ENCODE measurements around the gene PLEKHM3.

Gene PLEKHM3

GRCh38 chr2:207995887-207996286 lies 29.4 kb downstream of the PLEKHM3 start:
- Histone ChIP-seq H3K4me1 (ENCODE audit: control insufficient read depth in 5 of 5, insufficient read depth in 5 of 5, low read length in 5 of 5) (peaks cover 0 to 38% (median 10%) of the 10 kb centered on the region in 5 donors), H3K27ac (ENCODE audit: low read depth, low read length) (no peak overlapping the region), H3K9ac (ENCODE audit: low read length in 5 of 5) (no peak overlapping the region), H3K9me3 (ENCODE audit: control insufficient read depth in 5 of 5, low read length in 5 of 5) (no peaks in the 10 kb centered on the region), H3K36me3 (ENCODE audit: control insufficient read depth in 5 of 5, insufficient read depth in 5 of 5, low read length in 5 of 5) (peaks cover 7 to 15% (median 13%) of the 10 kb centered on the region in 5 donors), H3K27me3 (ENCODE audit: control insufficient read depth in 5 of 5, insufficient read depth in 4 of 5, low read length in 5 of 5) (no peaks in the 10 kb centered on the region), H3K4me3 (ENCODE audit: low read depth in 1 of 5, low read length in 5 of 5) (no peak overlapping the region)

- Histone ChIP-seq H3K36me3 (ENCODE audit: control insufficient read depth in 5 of 5, insufficient read depth in 5 of 5, low read length in 5 of 5) (peaks cover 0 to 3% (median 0%) of the 10 kb centered on the region in 5 donors), H3K9me3 (ENCODE audit: control insufficient read depth in 5 of 5, low read length in 5 of 5) (no peaks in the 10 kb centered on the region), H3K27me3 (ENCODE audit: control insufficient read depth in 5 of 5, insufficient read depth in 4 of 5, low read length in 5 of 5) (no peaks in the 10 kb centered on the region), H3K9ac (ENCODE audit: low read length in 5 of 5) (no peak overlapping the region), H3K4me1 (ENCODE audit: control insufficient read depth in 5 of 5, insufficient read depth in 5 of 5, low read length in 5 of 5) (peaks cover 0 to 33% (median 10%) of the 10 kb centered on the region in 5 donors), H3K4me3 (ENCODE audit: low read depth in 1 of 5, low read length in 5 of 5) (no peak overlapping the region), H3K27ac (ENCODE audit: low read depth, low read length) (no peak overlapping the region)
Measured at GRCh38 chr2:207993151-207993763, 32.1 kb downstream of the PLEKHM3 start.

- H3K4me3 ChIP-seq (ENCODE audit: low read depth in 1 of 5, low read length in 5 of 5): no peak overlapping the region
Measured at GRCh38 chr2:207991944-207992343, 33.4 kb downstream of the PLEKHM3 start.

GRCh38 chr2:207990784-207991183 lies 34.5 kb downstream of the PLEKHM3 start:
- peaks cover 0 to 9% (median under 1%) of the 10 kb centered on the region in 5 donors for H3K4me1 ChIP-seq (ENCODE audit: control insufficient read depth in 5 of 5, insufficient read depth in 5 of 5, low read length in 5 of 5)
- H3K27ac ChIP-seq (ENCODE audit: low read depth, low read length): no peak overlapping the region

More at GRCh38 chr2:207991944-207992343, 33.4 kb downstream of the PLEKHM3 start:
- Histone ChIP-seq H3K9ac (ENCODE audit: low read length in 5 of 5) (no peak overlapping the region), H3K27me3 (ENCODE audit: control insufficient read depth in 5 of 5, insufficient read depth in 4 of 5, low read length in 5 of 5) (no peaks in the 10 kb centered on the region), H3K27ac (ENCODE audit: low read depth, low read length) (no peak overlapping the region), H3K36me3 (ENCODE audit: control insufficient read depth in 5 of 5, insufficient read depth in 5 of 5, low read length in 5 of 5) (peaks cover 0 to 3% (median 0%) of the 10 kb centered on the region in 5 donors), H3K4me1 (ENCODE audit: control insufficient read depth in 5 of 5, insufficient read depth in 5 of 5, low read length in 5 of 5) (peaks cover 0 to 20% (median 4%) of the 10 kb centered on the region in 5 donors), H3K9me3 (ENCODE audit: control insufficient read depth in 5 of 5, low read length in 5 of 5) (no peaks in the 10 kb centered on the region)

GRCh38 chr2:207988975-207989374 lies 36.4 kb downstream of the PLEKHM3 start:
- no peak overlapping the region for H3K27ac ChIP-seq (ENCODE audit: low read depth, low read length)
- H3K27me3 ChIP-seq (ENCODE audit: control insufficient read depth in 5 of 5, insufficient read depth in 4 of 5, low read length in 5 of 5): no peaks in the 10 kb centered on the region
- H3K4me1 ChIP-seq (ENCODE audit: control insufficient read depth in 5 of 5, insufficient read depth in 5 of 5, low read length in 5 of 5): peaks cover 0 to 9% (median 0%) of the 10 kb centered on the region in 5 donors
- H3K4me3 ChIP-seq (ENCODE audit: low read depth in 1 of 5, low read length in 5 of 5): no peak overlapping the region
- no peaks in the 10 kb centered on the region for H3K9me3 ChIP-seq (ENCODE audit: control insufficient read depth in 5 of 5, low read length in 5 of 5)
- H3K36me3 ChIP-seq (ENCODE audit: control insufficient read depth in 5 of 5, insufficient read depth in 5 of 5, low read length in 5 of 5): no peaks in the 10 kb centered on the region
- no peak overlapping the region for H3K9ac ChIP-seq (ENCODE audit: low read length in 5 of 5)

More at GRCh38 chr2:207990784-207991183, 34.5 kb downstream of the PLEKHM3 start:
- H3K4me3 ChIP-seq (ENCODE audit: low read depth in 1 of 5, low read length in 5 of 5): no peak overlapping the region
- no peak overlapping the region for H3K9ac ChIP-seq (ENCODE audit: low read length in 5 of 5)
- no peaks in the 10 kb centered on the region for H3K9me3 ChIP-seq (ENCODE audit: control insufficient read depth in 5 of 5, low read length in 5 of 5)
- no peaks in the 10 kb centered on the region for H3K27me3 ChIP-seq (ENCODE audit: control insufficient read depth in 5 of 5, insufficient read depth in 4 of 5, low read length in 5 of 5)
- H3K36me3 ChIP-seq (ENCODE audit: control insufficient read depth in 5 of 5, insufficient read depth in 5 of 5, low read length in 5 of 5): peaks cover 0 to 3% (median 0%) of the 10 kb centered on the region in 5 donors

GRCh38 chr2:207987025-207987716 lies 38.2 kb downstream of the PLEKHM3 start:
- H3K27me3 ChIP-seq (ENCODE audit: control insufficient read depth in 5 of 5, insufficient read depth in 4 of 5, low read length in 5 of 5): no peaks in the 10 kb centered on the region

GRCh38 chr2:207984765-207985480 lies 40.4 kb downstream of the PLEKHM3 start:
- no peaks in the 10 kb centered on the region for H3K27me3 ChIP-seq (ENCODE audit: control insufficient read depth in 5 of 5, insufficient read depth in 4 of 5, low read length in 5 of 5)
- no peak overlapping the region for H3K9ac ChIP-seq (ENCODE audit: low read length in 5 of 5)
- no peaks in the 10 kb centered on the region for H3K9me3 ChIP-seq (ENCODE audit: control insufficient read depth in 5 of 5, low read length in 5 of 5)
- no peak overlapping the region for H3K4me3 ChIP-seq (ENCODE audit: low read depth in 1 of 5, low read length in 5 of 5)
- peaks cover 0 to 4% (median 0%) of the 10 kb centered on the region in 5 donors for H3K4me1 ChIP-seq (ENCODE audit: control insufficient read depth in 5 of 5, insufficient read depth in 5 of 5, low read length in 5 of 5)
- H3K36me3 ChIP-seq (ENCODE audit: control insufficient read depth in 5 of 5, insufficient read depth in 5 of 5, low read length in 5 of 5): no peaks in the 10 kb centered on the region
- no peak overlapping the region for H3K27ac ChIP-seq (ENCODE audit: low read depth, low read length)

More at GRCh38 chr2:207987025-207987716, 38.2 kb downstream of the PLEKHM3 start:
- H3K9ac ChIP-seq (ENCODE audit: low read length in 5 of 5): no peak overlapping the region
- no peak overlapping the region for H3K4me3 ChIP-seq (ENCODE audit: low read depth in 1 of 5, low read length in 5 of 5)
- no peaks in the 10 kb centered on the region for H3K36me3 ChIP-seq (ENCODE audit: control insufficient read depth in 5 of 5, insufficient read depth in 5 of 5, low read length in 5 of 5)
- H3K4me1 ChIP-seq (ENCODE audit: control insufficient read depth in 5 of 5, insufficient read depth in 5 of 5, low read length in 5 of 5): peaks cover 0 to 4% (median 0%) of the 10 kb centered on the region in 5 donors
- H3K27ac ChIP-seq (ENCODE audit: low read depth, low read length): no peak overlapping the region
- no peaks in the 10 kb centered on the region for H3K9me3 ChIP-seq (ENCODE audit: control insufficient read depth in 5 of 5, low read length in 5 of 5)

- Histone ChIP-seq H3K27me3 (ENCODE audit: control insufficient read depth in 5 of 5, insufficient read depth in 4 of 5, low read length in 5 of 5) (no peaks in the 10 kb centered on the region), H3K4me3 (ENCODE audit: low read depth in 1 of 5, low read length in 5 of 5) (no peak overlapping the region)
Measured at GRCh38 chr2:207983641-207984042, 41.7 kb downstream of the PLEKHM3 start.

GRCh38 chr2:207978177-207978948 lies 47.0 kb downstream of the PLEKHM3 start:
- no peak overlapping the region for H3K27ac ChIP-seq (ENCODE audit: low read depth, low read length)
- no peaks in the 10 kb centered on the region for H3K27me3 ChIP-seq (ENCODE audit: control insufficient read depth in 5 of 5, insufficient read depth in 4 of 5, low read length in 5 of 5)
- no peaks in the 10 kb centered on the region for H3K9me3 ChIP-seq (ENCODE audit: control insufficient read depth in 5 of 5, low read length in 5 of 5)
- H3K4me3 ChIP-seq (ENCODE audit: low read depth in 1 of 5, low read length in 5 of 5): no peak overlapping the region
- peaks cover 0 to 7% (median 2%) of the 10 kb centered on the region in 5 donors for H3K4me1 ChIP-seq (ENCODE audit: control insufficient read depth in 5 of 5, insufficient read depth in 5 of 5, low read length in 5 of 5)
- H3K36me3 ChIP-seq (ENCODE audit: control insufficient read depth in 5 of 5, insufficient read depth in 5 of 5, low read length in 5 of 5): peaks cover 7 to 17% (median 8%) of the 10 kb centered on the region in 5 donors
- H3K9ac ChIP-seq (ENCODE audit: low read length in 5 of 5): no peak overlapping the region

More at GRCh38 chr2:207983641-207984042, 41.7 kb downstream of the PLEKHM3 start:
- no peaks in the 10 kb centered on the region for H3K9me3 ChIP-seq (ENCODE audit: control insufficient read depth in 5 of 5, low read length in 5 of 5)
- peaks cover 0 to 4% (median 0%) of the 10 kb centered on the region in 5 donors for H3K4me1 ChIP-seq (ENCODE audit: control insufficient read depth in 5 of 5, insufficient read depth in 5 of 5, low read length in 5 of 5)
- H3K36me3 ChIP-seq (ENCODE audit: control insufficient read depth in 5 of 5, insufficient read depth in 5 of 5, low read length in 5 of 5): no peaks in the 10 kb centered on the region
- no peak overlapping the region for H3K9ac ChIP-seq (ENCODE audit: low read length in 5 of 5)
- H3K27ac ChIP-seq (ENCODE audit: low read depth, low read length): no peak overlapping the region

All from subcutaneous abdominal adipose tissue (tissue), 5 donors.